HG02763 (cell line): Measurements from ENCODE around the gene FBXL16.

Experiments
- ATAC-seq: cut with Tn5 transposase; IDR thresholded peaks from one replicate; pipeline ENCODE4 v1.9.1; 2021; ENCODE audit warnings: mild to moderate bottlenecking, moderate library complexity; ENCODE audit not compliant: unreplicated experiment

FBXL16 gene

DNA sequence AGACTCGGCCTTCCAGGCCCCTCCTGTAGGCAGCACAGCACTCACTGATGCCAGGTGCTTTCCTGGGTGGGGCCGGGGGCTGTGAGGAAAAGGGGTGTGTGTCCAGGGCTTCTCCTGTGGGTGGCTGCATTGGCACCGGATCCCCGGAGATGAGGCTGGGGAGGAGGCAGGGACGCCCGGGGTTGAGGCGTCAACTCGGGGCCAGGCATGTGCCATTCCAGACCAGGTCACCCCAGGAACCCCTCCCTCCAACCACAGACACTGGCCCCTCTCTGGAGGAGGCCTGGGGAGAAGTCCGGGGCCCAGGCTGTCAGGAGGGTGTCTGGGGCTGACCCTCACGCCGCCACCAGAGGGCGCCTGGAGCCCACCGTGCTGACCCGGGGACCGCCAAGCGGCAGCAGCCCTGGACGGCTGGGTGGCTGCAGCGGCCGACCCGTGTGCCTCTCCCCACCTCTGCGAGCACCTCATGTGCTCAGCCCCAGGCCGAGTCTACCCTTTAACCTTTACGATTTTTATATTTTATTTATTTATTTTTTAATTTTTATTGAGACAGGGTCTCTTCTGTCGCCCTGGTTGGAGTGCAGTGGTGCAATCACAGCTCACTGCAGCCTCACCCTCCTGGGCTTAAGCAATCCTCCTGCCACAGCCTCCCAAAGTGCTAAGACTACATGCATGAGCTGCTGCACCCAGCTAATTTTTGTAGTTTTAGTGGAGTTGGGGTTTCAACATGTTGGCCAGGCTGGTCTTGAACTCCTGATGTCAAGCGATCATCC, 6.1 kb upstream of the FBXL16 start:
- no peak for ATAC-seq

DNA sequence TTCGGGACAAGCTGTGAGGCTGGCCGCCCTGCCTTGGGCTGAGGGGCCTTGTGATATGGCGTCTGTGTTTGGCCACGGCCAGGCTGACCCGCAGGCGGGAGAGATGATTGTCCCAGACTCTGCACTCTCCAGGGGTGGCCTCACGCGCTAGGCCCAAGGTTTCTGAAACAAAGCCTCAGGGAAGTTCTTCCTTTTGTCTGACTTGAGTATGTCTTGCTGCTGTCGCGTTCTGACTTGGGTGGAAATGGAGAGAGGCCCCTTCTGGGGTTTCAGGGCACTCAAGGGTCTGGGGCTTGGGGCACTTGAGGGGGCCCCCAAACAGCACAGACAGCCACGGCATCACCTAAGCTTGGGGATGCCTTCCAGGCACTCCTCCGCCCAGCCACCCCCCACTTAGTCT, 5.5 kb upstream of the FBXL16 start:
- ATAC-seq, result no peak

DNA sequence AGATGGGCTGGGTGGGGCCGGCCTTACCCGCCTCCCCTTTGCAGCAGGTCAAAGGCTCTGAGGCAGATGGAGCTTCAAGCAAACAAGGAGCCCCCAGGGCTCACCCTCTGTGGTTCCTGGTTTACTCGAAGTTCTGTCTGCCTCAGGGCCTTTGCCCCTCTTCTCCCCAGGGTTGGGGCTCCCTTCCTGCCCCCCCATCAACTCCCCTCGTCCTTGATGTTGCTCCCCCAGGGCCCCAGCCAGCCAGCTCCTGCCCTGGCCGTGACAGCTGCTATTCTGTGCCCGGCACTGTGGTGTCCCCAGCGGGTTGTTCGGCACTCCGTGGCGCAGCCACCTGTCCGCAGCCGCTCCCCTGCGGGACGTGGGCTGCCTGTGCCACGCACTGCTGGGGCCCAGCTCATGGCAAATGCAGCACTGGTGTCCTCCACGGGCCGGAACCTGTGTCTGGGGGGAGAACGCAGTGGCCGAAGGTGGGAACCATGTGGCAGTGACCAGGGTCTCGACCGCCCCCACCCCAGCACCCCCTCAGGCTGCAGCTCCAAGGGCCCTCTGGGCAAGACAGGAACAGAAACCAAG, 5.0 kb upstream of the FBXL16 start:
- no peak for ATAC-seq

DNA sequence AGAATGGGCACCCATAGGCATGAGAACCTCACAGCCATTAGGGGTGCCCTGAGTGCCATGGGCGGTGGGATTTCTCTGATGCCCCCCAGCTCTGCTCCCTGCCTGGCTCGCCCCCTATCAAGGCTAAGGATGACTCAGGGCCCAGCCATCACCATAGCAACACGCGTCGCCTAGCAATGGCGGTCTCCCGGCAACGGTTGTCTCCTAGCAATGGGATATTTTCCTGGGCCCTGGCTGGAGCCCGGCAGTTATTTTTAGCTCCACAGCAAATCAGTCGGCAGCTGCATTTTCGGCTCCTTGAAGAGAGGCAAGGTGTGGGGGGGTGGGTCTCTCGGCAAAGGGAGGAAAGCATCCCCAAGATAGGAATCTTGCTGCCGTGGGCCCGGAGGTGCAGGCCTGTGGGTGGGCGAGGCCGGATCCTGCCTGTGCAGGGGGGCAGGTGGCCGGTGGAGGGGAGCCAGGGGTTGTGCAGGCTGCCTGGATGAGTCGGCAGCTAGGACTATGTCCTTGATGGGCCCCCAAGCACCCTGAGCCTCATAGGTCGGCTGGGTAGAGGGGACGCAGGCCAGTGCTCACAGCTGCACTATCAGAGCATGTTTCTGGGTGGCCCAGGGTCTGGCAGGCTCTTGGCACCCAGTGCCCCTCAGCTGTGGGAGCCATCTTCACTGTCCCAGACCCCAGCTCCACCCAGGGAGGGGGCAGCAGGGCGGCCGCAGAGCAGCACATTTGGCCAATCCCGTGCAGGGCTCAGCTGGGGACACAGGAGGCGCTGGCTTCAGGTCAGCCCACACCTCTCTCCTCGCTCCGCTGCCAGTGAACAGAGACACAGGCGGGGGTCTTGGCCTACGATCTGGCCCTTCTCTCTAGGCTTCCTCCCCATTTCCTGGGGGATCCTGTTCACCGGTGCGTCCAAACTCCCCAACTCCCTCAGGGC, 4.2 kb upstream of the FBXL16 start:
- ATAC-seq, result no peak

DNA sequence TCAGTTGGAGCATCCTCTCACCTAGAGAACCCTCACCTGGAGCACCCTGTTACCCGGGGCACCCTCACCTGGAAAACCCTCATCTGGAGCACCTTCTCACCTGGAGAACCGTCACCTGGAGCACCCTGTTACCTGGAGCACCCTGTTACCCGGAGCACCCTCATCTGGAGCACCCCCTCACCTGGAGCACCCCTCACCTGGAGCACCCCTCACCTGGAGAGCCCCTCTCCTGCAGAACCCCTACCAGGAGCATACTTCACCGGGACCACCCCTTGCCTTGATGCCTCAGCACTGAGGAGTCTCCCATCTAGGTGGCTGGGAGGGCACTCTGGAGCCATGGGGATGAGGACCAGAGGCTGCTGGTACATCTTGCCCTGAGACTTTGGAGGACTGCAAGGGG, 3.4 kb upstream of the FBXL16 start:
- no peak for ATAC-seq

DNA sequence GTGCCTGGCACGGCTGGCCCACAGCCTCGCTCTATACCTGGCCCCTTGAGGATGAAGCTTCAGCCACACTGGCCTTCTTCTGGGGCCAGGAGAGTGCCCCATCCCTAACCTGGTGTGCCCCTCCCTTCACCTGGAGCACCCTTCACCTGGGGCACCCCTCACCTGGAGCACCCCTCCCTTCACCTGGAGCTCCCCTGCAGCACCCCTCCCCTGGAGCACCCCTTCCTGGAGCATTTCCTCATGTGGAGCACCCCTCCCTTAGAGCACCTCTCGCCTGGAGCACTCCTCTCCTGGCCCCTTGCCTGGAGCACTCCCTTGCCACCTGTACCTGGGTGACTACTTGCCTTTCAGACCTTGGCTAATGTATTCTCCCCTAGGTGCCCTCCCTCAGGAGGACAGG, 2.4 kb upstream of the FBXL16 start:
- no peak for ATAC-seq

DNA sequence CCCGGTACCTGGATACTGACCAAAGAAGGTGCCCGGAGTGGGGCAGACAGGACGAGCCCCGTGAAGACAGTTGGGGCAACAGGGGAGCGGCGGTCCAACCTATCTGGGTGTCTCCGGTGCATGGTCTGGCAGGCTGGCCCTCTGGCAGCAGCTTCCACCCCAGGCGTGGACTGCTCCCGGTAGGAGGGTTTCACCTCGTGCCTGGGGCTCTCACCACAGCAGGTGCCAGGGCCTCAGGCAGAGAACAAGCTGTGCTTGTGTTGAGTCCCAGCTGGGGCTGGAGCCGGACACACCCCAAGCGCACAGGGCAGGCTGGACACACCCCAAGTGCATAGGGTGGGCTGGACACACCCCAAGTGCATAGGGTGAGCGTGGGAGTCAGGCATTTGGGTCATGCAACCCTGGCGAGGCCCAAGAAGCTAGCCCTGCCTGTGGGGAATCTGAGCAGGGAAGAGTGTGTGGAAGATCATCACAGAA, 1.5 kb upstream of the FBXL16 start:
- ATAC-seq, result no peak

DNA sequence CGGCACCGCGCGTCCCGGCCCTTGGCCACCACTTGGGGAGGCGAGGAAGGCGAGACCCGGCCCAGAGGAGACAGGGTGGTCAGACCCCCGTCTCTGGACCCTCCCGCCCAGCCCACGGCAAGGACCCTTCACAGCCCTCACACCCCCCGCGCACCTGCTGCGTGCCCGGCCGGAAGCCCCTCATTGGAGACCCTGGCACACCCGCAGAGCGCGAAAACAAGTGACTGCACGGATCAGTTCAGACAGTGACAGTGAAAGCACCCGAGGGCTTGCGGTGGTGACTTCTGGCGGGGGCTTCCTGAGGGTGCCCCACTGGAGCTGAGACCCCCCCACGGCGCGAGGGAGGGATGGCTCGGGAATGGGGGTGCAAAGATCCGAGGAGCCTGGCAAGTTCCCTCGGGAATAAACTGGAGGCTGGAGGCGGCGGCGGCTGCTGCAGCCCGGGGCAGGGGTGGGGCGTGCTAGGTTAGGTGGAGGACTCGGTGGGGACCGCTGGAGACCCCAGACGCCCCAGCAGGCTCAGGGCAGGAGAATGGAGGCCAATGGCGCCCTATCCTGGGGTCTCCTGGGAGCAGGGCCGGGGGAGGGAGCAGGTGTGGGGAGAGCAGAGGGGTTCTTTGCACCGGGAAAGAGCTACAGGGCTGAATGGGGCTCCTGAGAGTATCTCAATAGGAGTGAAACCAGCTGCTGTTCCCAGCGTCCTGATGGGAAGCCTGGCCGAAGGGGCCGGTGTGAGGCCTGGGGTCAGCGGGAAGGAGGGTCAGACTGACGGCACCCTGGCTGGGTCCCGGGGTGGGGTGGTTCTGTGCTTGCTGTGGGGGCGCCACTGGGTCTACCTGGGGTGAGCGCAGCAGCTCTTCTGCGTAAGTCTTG, 824 bp upstream of the FBXL16 start:
- no peak for ATAC-seq

DNA sequence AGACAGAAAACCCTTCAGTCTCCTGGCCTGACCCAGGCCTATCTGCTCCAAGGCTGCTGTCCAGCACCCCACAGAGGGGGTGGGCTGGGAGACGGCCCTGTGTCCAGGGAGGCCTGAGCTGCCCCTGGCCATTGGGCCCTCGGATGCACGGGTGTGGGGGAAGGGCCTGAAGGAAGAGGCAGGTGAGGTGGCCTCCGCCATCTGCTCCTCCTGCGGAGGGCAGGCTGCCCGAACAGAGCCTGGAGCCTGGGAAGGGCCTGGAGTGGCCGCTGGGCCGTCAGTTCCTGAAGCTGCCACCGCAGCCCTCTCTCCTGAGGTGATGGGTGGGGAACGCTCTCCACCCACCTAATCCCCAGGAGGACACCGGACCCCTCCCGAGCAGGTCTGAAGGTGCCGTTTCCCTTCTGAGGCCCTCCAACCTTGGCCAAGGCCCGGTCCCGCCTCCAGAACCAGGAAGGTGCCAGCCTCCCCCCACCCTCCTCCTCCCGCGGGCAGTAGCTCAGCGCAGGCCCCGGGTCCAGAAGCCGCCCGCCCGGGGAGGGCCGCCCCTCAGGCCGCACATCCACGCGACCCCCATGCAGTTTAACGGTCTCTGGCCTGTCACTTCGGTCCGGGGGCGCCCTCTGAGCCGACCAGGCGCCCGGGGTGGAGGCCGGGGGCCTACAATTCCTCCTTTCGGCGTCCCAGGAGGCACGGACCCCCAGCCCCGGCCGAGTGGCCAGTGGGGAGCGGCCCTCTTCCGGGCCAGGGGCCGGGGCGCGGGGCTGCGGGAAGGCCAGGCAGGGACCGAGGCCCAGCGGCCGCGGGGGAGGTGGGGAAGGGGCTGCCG, 835 bp downstream of the FBXL16 start:
- no peak for ATAC-seq

DNA sequence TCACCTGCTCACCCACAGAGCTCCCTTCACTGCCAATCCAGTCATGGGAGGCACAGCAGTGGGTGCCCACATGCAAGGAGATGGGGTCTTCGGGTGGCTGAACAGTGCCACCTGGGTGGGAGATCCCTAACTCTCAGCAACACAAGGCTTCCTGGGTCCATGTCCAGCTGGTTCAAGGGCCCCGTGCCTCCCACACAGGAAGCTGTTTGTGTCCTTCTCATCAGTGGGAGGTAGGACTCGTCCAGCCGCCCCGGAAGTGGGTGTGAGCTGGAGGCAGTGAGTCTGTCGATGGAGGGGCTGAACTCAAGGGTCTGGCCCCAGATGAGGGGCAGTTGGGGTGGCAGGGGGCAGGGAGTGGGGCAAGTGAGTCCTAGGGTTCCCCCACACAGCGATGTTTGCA, 1.6 kb downstream of the FBXL16 start:
- no peak for ATAC-seq

DNA sequence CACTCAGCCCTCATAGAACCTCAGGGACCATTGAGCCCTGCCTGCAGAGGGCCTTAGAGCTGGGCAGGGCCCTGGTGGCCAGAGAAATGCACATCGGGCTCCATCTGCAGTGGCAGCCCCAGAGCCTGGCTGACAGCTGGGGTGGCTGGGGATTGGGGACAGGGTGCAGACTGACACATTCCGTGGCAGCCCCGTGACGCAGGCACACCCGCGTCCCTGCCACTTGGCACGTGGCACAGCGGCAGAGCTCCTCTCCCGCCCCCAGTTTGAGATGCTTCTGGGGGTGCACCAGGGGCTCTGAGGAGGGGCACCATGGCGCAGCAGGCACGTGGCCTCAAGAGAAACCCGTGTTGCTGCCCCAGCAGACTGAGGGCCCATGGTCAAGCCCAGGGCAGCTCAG, 2.2 kb downstream of the FBXL16 start:
- ATAC-seq, result no peak

DNA sequence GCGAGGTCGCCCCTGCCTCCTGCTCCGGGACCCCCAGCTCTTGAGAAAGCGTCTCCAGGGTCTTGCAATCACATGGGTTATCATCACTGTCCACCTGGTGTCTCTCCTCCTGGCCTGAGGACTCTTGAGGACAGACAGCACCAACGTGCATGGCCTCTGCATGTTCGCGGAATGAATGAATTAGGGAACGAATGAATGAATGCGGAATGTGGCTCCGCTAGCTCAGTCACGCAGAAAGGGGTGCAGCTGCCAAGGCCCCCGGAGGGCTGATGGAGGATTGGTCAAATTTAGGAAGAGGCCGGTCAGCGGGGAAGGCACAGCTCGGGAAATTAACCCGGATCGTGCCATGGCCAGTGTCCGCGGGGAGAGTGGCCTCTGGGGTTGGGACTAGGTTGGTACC, 3.3 kb downstream of the FBXL16 start:
- ATAC-seq, result no peak

DNA sequence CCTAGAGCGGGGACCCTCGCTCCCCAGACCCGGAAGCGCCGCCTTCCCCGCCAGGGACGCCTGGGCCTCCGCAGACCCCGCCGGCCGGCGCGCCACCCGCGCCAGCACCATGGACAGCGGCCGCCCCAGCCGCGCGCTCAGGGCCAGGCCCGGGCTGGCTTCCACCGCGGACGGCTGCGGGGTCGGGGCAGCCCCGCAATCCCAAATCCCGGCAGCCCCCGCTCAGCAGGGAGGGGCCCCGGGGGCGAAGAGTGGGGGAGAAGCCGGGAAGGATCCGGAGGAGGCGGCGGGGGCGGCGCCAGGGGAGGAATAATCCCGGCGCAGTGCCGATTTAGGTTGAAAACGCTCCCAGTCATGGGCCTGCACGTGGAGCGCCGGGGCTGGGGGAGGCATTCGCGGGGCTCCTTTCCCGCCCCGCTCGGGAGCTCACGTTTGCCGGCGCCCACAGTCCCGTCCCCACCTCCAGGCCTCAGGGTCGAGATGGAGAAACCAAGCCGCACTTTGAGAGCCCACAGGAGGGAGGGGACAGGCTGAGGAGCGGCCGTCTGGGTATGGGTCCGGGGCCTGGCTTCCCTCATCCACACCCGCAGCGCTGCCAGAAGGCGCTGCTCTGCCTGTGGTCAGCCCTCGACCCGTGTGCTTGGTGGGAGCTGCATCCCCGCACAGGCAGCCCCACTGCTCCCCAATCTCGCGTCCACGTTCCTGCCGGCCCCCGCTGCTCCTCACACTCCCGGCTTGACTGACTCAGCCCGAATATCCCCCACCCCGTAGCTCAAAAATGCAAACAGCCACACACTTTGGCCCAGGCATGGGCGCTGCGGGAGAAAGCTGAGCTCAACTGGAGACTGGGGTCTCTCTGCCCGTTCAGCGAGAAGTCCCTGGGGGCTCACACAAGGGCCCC, 4.7 kb downstream of the FBXL16 start:
- ATAC-seq, result no peak

DNA sequence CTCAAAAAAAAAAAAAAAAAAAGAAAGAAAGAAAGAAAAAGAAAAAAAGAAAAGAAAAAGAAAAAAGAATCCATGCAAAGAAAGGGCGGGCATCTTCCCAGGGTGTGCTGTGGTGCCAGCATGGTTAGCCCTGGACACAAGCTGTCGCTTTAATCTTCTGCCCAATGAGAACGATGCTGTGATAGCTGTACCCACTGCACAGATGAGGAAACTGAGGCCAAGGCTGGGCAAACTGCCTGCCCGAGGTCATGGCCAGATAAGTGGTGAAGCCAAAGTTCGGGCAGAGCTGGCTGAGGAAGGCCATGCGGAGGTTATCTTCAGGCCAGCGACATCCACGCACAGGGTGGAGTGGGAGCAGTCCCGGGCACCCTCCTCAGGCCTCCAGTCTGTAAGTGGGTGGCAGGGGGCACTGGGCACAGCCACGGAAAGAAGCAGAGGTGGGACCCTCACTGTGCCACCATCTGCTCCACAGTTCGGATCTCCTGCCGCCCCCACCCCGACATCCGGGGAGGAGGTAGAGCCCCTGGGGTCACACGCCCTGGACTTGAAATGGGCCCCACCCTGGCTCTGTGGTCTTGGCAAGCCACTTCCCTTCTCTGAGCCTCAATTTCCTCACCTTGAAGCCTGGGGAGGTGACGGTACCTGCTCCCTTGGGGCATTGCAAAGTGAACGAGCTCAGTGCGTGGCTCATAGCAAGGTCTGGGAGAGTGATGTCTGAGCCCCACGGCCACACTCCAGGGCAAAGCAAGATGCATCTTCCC, 6.5 kb downstream of the FBXL16 start:
- no peak for ATAC-seq

DNA sequence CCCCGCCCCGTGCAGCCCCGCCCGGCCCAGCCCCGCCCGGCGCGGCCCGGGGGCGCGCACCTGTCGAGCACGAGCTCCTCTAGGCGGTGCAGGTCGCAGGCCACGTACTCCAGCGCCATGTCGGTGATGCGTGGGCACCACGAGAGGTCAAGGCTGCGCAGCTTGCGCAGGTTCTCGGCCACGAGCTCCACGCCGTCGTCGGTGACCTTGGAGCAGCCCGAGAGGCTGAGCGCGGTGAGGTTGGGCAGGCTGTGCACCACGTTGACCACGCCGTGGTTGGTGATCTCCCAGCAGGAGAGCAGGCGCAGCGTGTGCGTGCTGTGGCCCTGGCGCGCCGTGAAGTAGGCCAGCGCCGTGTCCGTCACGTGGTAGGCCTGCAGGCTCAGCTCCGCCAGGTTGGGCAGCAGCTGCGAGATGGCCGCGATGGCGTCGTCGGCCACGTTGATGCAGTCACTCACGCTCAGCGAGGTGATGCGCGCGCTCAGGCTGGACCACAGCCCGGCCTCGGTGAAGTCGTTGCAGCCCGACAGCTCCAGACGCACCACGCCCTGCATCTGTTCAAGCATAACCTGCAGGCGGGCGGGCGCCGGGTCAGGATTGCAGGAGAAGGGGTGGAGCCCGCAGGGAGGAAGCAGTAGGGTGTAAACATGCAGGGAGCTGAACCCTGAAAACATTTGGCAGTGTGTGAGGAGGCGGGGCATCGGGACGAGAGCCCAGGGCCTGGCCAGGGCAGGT, 10.1 kb downstream of the FBXL16 start:
- no peak for ATAC-seq

DNA sequence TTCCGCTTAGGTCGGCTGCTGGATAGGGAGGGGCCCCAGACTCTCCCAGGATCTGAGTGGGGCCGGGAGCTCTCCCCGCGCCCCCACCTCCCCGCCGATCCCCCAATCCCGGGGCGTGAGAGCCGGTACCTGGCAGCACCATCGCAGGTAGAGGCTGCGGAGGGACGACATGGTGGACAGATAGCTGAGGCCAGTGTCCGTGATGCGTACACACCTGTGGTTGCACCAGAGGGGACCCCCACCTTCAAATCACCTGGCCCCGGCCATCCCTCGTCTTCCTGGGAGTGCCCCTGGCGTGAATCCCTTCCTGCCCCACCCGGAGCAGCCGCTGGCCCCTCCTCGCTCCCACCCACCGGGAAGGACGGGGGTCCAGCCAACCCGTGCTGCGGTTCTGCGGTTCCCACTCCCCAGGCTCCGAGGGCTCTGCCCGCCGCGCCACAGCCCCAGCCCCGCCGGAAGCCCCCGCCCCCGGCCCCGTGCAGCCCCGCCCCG, 10.7 kb downstream of the FBXL16 start:
- no peak for ATAC-seq

DNA sequence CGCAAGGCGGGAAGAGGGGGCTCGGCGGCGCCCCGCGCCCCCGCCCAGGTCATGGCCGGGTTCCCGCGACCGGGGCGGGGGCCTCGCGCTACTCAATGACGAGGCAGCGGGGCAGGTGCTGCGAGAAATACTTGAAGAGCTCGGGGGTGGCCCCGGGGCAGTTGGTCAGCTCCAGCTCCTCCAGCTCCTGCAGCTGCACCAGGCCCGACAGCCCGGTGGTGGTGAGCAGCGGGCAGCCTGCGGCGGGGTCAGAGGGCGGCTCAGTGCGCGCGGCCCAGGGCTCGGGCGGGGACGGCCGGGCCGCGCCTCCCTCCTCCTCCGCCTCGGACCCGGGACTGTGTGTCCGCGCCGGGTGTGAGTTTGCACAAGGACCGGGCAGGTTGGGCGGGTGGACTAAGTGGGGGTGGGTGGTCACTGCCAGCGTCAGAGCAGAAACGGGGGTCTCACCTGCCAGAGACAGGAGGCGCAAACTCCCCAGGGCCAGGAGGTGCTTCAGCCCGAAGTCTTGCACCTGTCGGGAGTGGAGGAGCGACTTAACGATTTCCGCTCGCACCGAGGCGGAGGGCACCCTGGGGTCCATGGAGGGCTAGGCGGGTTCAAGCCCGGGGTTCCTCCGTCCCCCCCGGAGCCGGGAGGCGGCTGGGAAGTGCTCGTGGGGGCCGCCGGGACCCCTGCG, 11.3 kb downstream of the FBXL16 start:
- ATAC-seq, result no peak
